Measurements from ENCODE around the gene ROBO1.

ROBO1 gene

GRCh38 chr3:79531566-79532295 is 236.1 kb downstream of the ROBO1 start:
- no peak for DNase-seq (ENCODE audit: low read depth)
- H3K4me3 ChIP-seq (ENCODE audit: low read depth, low read length), result no peak overlapping the region
- TF ChIP-seq, protein P1, sequence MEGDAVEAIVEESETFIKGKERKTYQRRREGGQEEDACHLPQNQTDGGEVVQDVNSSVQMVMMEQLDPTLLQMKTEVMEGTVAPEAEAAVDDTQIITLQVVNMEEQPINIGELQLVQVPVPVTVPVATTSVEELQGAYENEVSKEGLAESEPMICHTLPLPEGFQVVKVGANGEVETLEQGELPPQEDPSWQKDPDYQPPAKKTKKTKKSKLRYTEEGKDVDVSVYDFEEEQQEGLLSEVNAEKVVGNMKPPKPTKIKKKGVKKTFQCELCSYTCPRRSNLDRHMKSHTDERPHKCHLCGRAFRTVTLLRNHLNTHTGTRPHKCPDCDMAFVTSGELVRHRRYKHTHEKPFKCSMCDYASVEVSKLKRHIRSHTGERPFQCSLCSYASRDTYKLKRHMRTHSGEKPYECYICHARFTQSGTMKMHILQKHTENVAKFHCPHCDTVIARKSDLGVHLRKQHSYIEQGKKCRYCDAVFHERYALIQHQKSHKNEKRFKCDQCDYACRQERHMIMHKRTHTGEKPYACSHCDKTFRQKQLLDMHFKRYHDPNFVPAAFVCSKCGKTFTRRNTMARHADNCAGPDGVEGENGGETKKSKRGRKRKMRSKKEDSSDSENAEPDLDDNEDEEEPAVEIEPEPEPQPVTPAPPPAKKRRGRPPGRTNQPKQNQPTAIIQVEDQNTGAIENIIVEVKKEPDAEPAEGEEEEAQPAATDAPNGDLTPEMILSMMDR (conservative IDR thresholded peaks at IDR 0.05; ENCODE audit: low read depth, low read length), result no peak

DNA sequence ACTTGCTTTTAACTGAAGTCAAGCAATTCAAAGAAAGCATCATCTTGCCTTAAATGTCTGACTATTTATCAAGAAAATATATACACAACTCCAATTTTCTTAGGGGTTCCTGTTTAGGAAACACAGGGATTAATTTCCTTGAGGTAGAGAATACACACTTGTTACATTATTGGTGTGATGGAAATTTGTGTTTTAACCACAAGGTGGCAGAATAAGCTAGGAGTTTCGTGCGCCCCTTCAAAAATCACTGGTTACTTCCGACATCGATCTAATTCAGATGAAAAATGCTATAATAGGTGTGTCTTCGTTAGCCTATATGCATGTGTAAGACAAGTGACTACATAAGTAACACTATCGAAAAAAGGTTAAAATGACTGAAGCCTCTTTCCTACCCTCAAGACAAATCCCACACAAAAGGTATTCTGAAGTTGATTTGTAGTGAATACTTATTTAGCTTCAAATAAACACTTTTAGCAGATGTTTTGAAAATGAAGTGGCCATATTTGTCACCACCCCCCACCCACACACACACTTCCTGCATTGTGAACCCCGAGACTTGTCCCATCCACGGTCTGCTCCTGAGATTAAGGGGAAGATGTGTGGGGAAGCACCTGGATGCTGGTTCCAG is 246.5 kb downstream of the ROBO1 start:
- DNase-seq (ENCODE audit: low read depth), result peak; percentile 76
- no peak overlapping the region for H3K4me3 ChIP-seq (ENCODE audit: low read depth, low read length)
- TF ChIP-seq, protein P1 (conservative IDR thresholded peaks at IDR 0.05; ENCODE audit: low read depth, low read length), result peak; percentile 63

DNA sequence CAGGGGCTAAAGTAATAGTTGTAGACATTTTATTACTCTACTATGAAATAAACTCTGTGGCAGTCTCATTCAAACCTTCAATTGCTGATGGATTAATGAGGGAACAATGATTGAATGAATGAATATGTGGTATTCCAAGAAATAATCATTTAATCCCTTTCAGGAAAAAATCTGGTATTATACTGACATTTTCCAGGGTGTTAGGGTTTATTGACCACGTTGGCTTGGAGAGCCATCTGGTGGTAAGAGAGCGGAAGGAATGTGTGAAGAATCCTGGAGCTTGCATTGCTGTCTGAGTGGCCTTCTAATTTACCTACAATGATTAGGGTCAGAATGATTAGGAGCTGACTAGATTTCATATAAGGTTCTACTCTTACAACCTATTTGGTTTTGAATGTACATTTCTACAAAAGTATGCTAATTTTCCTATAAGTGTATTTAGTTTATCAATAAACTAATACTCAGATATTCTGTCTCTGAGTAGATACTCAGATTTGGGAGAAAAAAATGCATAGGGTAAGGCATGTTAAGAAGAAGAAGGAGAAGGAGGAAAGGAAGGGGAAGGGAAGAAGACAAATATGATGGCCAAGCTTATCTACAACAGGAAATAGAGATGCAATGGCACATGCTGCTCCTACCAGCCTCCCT is 249.9 kb downstream of the ROBO1 start:
- H3K4me3 ChIP-seq (ENCODE audit: low read depth, low read length), result no peak overlapping the region
- DNase-seq (ENCODE audit: low read depth), result peak; percentile 78
- TF ChIP-seq, protein P1 (conservative IDR thresholded peaks at IDR 0.05; ENCODE audit: low read depth, low read length), result peak; percentile 85

- no peak overlapping the region for H3K4me3 ChIP-seq (ENCODE audit: low read depth, low read length)
- DNase-seq (ENCODE audit: low read depth), result peak; percentile 18
- TF ChIP-seq, protein P1 (conservative IDR thresholded peaks at IDR 0.05; ENCODE audit: low read depth, low read length), result no peak
Observed at GRCh38 chr3:79516795-79517194, 251.0 kb downstream of the ROBO1 start.

GRCh38 chr3:79515072-79515471 is 252.7 kb downstream of the ROBO1 start:
- DNase-seq (ENCODE audit: low read depth), result peak; percentile 15
- no peak overlapping the region for H3K4me3 ChIP-seq (ENCODE audit: low read depth, low read length)
- TF ChIP-seq, protein P1 (conservative IDR thresholded peaks at IDR 0.05; ENCODE audit: low read depth, low read length), result no peak

GRCh38 chr3:79514069-79514468 is 253.7 kb downstream of the ROBO1 start:
- H3K4me3 ChIP-seq (ENCODE audit: low read depth, low read length), result no peak overlapping the region
- DNase-seq (ENCODE audit: low read depth), result peak; percentile 26
- TF ChIP-seq, protein P1 (conservative IDR thresholded peaks at IDR 0.05; ENCODE audit: low read depth, low read length), result no peak
